Measurements from ENCODE around the gene MGAT3. TPM values are rescaled to one million over a fixed set of nuclear protein-coding genes. Genes with fewer than 3 reads are reported as not detected.

MGAT3 gene
- total and polyA plus RNA-seq, 9 of the 15 experiments (the other 6 are each of a cell fraction or from before 2014, with no cell fraction given), result 0.10 to 11.5 (median 4.6) TPM

DNA sequence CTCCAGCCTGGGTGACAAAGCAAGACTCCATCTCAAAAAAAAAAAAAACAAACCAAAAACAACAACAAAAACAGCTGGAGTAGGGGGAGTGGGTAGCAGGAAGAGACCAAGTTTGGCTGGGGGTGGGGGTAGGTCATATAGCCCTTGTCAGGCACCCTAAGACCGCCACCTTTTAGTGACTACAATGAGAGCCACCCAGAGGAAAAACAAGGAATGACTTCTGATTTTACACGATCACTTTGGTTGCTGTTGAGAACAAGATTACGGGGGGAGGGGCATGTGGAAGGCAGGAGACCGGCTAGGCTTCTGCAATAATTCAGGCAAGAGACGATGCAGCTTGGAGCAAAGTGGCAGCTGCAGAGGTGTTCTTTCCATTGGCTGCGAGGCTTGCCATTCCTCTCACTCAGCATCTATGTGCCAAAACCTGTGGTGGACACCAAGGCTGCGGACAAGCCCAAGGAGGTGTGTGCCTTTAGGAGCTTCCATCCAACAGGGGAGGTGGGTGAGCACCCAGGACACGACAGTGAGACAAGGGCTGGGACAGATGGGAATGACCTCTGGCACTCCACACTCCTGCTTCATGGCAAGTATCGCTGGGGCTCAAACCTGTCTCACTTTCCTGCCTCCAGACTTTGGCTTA is 74.0 kb downstream of the MGAT3 start (continued):
- TF ChIP-seq, protein P1, sequence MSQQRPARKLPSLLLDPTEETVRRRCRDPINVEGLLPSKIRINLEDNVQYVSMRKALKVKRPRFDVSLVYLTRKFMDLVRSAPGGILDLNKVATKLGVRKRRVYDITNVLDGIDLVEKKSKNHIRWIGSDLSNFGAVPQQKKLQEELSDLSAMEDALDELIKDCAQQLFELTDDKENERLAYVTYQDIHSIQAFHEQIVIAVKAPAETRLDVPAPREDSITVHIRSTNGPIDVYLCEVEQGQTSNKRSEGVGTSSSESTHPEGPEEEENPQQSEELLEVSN (IDR thresholded peaks at IDR 0.05; ENCODE audit: borderline replicate concordance in 1 of 2, extremely low read depth in 1 of 2, insufficient read depth in 1 of 2, insufficient read length in 1 of 2, low read depth in 1 of 2, low read length in 1 of 2, poor library complexity in 1 of 2, severe bottlenecking in 1 of 2), result no peak
- TF ChIP-seq NBN (IDR thresholded peaks at IDR 0.05; ENCODE audit: low read depth) (0 out of 2 replicates have a peak, but pooled peaks have one; percentile 31), ELF1 (tag; IDR thresholded peaks at IDR 0.05) (no peak), TAF7 (tag; IDR thresholded peaks at IDR 0.05) (no peak), ZNF79 (CRISPR knock-in tag; IDR thresholded peaks at IDR 0.05; ENCODE audit: low read depth) (no peak), RBFOX2 (IDR thresholded peaks at IDR 0.05; ENCODE audit: low read depth, low read length) (0 out of 2 replicates have a peak, but pooled peaks have one; percentile 29), KDM5B (IDR thresholded peaks at IDR 0.05; ENCODE audit: insufficient replicate concordance, low read depth, low read length) (no peak), PYGO2 (tag; IDR thresholded peaks at IDR 0.05) (no peak), ZFP30 (CRISPR knock-in tag; IDR thresholded peaks at IDR 0.05; ENCODE audit: borderline replicate concordance) (no peak), HOXB6 (CRISPR knock-in tag; IDR thresholded peaks at IDR 0.05; ENCODE audit: borderline replicate concordance) (no peak), SMC3 (conservative IDR thresholded peaks at IDR 0.05; ENCODE audit: insufficient read depth, low read depth, low read length) (peak; percentile 15; the same call in 1 of the 2 replicates), ZC3H4 (CRISPR knock-in tag; IDR thresholded peaks at IDR 0.05; ENCODE audit: borderline replicate concordance) (no peak), TFAM (CRISPR knock-in tag; conservative IDR thresholded peaks at IDR 0.05) (no peak), MAZ (CRISPR knock-in tag; conservative IDR thresholded peaks at IDR 0.05 in 1 of 2, IDR thresholded peaks at IDR 0.05 in 1 of 2) (no peak), RBM39 (optimal IDR thresholded peaks at IDR 0.05; ENCODE audit: low read depth, low read length) (no peak), ZNF282 (CRISPR knock-in tag; IDR thresholded peaks at IDR 0.05) (no peak), HNRNPUL1 (IDR thresholded peaks at IDR 0.05; ENCODE audit: low read length) (no peak), FOXK2 (conservative IDR thresholded peaks at IDR 0.05 in 1 of 2, IDR thresholded peaks at IDR 0.05 in 1 of 2; ENCODE audit: low read depth in 2 of 2) (peak in 1 of 2 experiments; percentile 69; a peak in 1 of 4 replicates), PHF8 (IDR thresholded peaks at IDR 0.05; ENCODE audit: borderline replicate concordance, low read length) (no peak), E2F3 (CRISPR knock-in tag; IDR thresholded peaks at IDR 0.05) (no peak), ZNF431 (CRISPR knock-in tag; IDR thresholded peaks at IDR 0.05) (no peak), FOSL1 (tag; conservative IDR thresholded peaks at IDR 0.05) (no peak), CBFB (CRISPR knock-in tag; IDR thresholded peaks at IDR 0.05) (no peak), GATA2 (CRISPR knock-in tag; IDR thresholded peaks at IDR 0.05) (no peak)
- TF ChIP-seq, protein P2, sequence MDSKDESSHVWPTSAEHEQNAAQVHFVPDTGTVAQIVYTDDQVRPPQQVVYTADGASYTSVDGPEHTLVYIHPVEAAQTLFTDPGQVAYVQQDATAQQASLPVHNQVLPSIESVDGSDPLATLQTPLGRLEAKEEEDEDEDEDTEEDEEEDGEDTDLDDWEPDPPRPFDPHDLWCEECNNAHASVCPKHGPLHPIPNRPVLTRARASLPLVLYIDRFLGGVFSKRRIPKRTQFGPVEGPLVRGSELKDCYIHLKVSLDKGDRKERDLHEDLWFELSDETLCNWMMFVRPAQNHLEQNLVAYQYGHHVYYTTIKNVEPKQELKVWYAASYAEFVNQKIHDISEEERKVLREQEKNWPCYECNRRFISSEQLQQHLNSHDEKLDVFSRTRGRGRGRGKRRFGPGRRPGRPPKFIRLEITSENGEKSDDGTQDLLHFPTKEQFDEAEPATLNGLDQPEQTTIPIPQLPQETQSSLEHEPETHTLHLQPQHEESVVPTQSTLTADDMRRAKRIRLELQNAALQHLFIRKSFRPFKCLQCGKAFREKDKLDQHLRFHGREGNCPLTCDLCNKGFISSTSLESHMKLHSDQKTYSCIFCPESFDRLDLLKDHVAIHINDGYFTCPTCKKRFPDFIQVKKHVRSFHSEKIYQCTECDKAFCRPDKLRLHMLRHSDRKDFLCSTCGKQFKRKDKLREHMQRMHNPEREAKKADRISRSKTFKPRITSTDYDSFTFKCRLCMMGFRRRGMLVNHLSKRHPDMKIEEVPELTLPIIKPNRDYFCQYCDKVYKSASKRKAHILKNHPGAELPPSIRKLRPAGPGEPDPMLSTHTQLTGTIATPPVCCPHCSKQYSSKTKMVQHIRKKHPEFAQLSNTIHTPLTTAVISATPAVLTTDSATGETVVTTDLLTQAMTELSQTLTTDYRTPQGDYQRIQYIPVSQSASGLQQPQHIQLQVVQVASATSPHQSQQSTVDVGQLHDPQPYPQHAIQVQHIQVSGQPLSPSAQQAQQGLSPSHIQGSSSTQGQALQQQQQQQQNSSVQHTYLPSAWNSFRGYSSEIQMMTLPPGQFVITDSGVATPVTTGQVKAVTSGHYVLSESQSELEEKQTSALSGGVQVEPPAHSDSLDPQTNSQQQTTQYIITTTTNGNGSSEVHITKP (IDR thresholded peaks at IDR 0.05; ENCODE audit: partially characterized antibody), result peak; percentile 96
